Progenitor cell of endocrine pancreas (in vitro differentiated cells): Measurements from ENCODE around the gene POU4F2. TPM values are rescaled to one million over a fixed set of nuclear protein-coding genes. Genes with fewer than 3 reads are reported as not detected.

Experiments
- DNase-seq: peaks from one replicate; pipeline ENCODE4 v3.0.0; 2021; ENCODE audit warnings: low spot score; ENCODE audit not compliant: unreplicated experiment
- H3K27ac Mint-ChIP-seq: 2 replicates; pipeline ENCODE4 v1.8.0; 2021; ENCODE audit warnings: mild to moderate bottlenecking, moderate library complexity, mixed read lengths
- H3K27me3 Mint-ChIP-seq: 2 replicates; pipeline ENCODE4 v1.8.0; 2021; ENCODE audit warnings: mixed read lengths
- H3K36me3 Mint-ChIP-seq: 2 replicates; pipeline ENCODE4 v1.8.0; 2022; ENCODE audit warnings: mixed read lengths; ENCODE audit not compliant: insufficient read depth
- H3K4me1 Mint-ChIP-seq: 2 replicates; pipeline ENCODE4 v1.8.0; 2021; ENCODE audit warnings: low read depth, mixed read lengths
- H3K4me3 Mint-ChIP-seq: 2 replicates; pipeline ENCODE4 v1.8.0; 2021; ENCODE audit warnings: low read depth, mild to moderate bottlenecking, moderate library complexity, mixed read lengths
- H3K9me3 Mint-ChIP-seq: 2 replicates; pipeline ENCODE4 v1.8.0; 2021; ENCODE audit warnings: low read depth, mixed read lengths
- long read RNA-seq: library from polyadenylated mRNA; unstranded; transcript quantifications from one replicate; pipeline ENCODE4 v2.0.0, GENCODE V29; 2020
- total RNA-seq: library from RNA; stranded (reverse); gene quantifications from 2 replicates; pipeline ENCODE4 v1.2.1, GENCODE V29; 2021
- TF ChIP-seq, protein P1 (sequence below): fragments of 200-600 bp; sonication (generic); IDR thresholded peaks from one replicate; pipeline ENCODE4 v1.5.0; 2021; ENCODE audit warnings: antibody characterized with exemption, mild to moderate bottlenecking; ENCODE audit not compliant: unreplicated experiment

POU4F2 gene, protein sequence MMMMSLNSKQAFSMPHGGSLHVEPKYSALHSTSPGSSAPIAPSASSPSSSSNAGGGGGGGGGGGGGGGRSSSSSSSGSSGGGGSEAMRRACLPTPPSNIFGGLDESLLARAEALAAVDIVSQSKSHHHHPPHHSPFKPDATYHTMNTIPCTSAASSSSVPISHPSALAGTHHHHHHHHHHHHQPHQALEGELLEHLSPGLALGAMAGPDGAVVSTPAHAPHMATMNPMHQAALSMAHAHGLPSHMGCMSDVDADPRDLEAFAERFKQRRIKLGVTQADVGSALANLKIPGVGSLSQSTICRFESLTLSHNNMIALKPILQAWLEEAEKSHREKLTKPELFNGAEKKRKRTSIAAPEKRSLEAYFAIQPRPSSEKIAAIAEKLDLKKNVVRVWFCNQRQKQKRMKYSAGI
- 0.17 and 0.31 TPM in 2 replicates for total RNA-seq
- long read RNA-seq, result 0 reads

DNA sequence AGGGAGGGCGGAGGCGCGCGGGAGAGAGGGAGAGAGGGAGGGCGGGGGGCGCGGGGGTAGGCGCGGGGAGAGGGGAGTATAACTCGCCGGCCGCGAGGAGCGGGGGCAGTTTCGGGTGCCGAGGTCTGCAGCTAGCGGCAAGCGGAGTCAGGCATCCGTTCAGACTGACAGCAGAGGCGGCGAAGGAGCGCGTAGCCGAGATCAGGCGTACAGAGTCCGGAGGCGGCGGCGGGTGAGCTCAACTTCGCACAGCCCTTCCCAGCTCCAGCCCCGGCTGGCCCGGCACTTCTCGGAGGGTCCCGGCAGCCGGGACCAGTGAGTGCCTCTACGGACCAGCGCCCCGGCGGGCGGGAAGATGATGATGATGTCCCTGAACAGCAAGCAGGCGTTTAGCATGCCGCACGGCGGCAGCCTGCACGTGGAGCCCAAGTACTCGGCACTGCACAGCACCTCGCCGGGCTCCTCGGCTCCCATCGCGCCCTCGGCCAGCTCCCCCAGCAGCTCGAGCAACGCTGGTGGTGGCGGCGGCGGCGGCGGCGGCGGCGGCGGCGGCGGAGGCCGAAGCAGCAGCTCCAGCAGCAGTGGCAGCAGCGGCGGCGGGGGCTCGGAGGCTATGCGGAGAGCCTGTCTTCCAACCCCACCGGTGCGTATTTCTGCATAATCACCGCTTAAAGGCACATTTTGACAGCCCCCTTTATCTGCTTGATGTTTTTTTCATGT, at the start of gene POU4F2:
TSS of gene POU4F2 (plus strand) at position 108 of the 720 bp plus-strand sequence. CDS start at position 356, 248 bp downstream.
- no peak for DNase-seq
- H3K4me1 Mint-ChIP-seq, result peaks cover 10% of the 10 kb centered on the region
- peaks cover 96% of the 10 kb centered on the region for H3K27me3 Mint-ChIP-seq
- H3K27ac Mint-ChIP-seq, result peak within 1 kb of the TSS; percentile 86
- no peaks in the 10 kb centered on the region for H3K36me3 Mint-ChIP-seq
- H3K4me3 Mint-ChIP-seq, result peak within 1 kb of the TSS; percentile 64
- TF ChIP-seq, protein P1, sequence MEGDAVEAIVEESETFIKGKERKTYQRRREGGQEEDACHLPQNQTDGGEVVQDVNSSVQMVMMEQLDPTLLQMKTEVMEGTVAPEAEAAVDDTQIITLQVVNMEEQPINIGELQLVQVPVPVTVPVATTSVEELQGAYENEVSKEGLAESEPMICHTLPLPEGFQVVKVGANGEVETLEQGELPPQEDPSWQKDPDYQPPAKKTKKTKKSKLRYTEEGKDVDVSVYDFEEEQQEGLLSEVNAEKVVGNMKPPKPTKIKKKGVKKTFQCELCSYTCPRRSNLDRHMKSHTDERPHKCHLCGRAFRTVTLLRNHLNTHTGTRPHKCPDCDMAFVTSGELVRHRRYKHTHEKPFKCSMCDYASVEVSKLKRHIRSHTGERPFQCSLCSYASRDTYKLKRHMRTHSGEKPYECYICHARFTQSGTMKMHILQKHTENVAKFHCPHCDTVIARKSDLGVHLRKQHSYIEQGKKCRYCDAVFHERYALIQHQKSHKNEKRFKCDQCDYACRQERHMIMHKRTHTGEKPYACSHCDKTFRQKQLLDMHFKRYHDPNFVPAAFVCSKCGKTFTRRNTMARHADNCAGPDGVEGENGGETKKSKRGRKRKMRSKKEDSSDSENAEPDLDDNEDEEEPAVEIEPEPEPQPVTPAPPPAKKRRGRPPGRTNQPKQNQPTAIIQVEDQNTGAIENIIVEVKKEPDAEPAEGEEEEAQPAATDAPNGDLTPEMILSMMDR, result no peak
- H3K9me3 Mint-ChIP-seq, result no peaks in the 10 kb centered on the region

DNA sequence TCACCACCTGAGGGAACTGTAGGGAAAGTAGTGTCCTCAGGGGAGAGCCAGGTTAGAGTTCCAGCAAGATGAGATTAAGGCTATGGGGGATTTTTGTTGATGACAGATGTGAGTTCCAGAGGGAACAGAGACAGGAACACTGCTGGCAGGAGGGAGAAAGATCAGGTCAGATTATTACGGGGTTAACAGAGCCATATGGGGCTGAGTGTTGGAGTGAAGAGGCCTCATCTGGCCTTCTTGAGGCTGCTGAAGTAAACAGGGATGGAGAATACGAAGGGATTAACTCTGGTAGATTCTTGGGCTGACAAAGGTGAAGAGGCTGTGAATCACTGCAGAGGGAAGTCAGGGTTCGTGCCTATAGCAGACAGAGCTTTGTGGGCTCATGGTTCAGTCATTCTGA, 47.9 kb upstream of the POU4F2 start:
- H3K4me1 Mint-ChIP-seq, result no peaks in the 10 kb centered on the region
- DNase-seq, result no peak
- TF ChIP-seq, protein P1, result no peak

GRCh38 chr4:146592019-146592418, 46.7 kb upstream of the POU4F2 start:
- H3K4me1 Mint-ChIP-seq, result no peaks in the 10 kb centered on the region
- no peak overlapping the region for H3K27ac Mint-ChIP-seq
- H3K4me3 Mint-ChIP-seq, result no peak overlapping the region
- no peak for DNase-seq
- TF ChIP-seq, protein P1, result no peak
- peaks cover 6% of the 10 kb centered on the region for H3K9me3 Mint-ChIP-seq
- no peaks in the 10 kb centered on the region for H3K27me3 Mint-ChIP-seq
- no peaks in the 10 kb centered on the region for H3K36me3 Mint-ChIP-seq

More for the DNA sequence above, 47.9 kb upstream of the POU4F2 start:
- H3K36me3 Mint-ChIP-seq, result no peaks in the 10 kb centered on the region
- H3K9me3 Mint-ChIP-seq, result peaks cover 6% of the 10 kb centered on the region
- H3K27ac Mint-ChIP-seq, result no peak overlapping the region
- H3K27me3 Mint-ChIP-seq, result no peaks in the 10 kb centered on the region
- no peak overlapping the region for H3K4me3 Mint-ChIP-seq

DNA sequence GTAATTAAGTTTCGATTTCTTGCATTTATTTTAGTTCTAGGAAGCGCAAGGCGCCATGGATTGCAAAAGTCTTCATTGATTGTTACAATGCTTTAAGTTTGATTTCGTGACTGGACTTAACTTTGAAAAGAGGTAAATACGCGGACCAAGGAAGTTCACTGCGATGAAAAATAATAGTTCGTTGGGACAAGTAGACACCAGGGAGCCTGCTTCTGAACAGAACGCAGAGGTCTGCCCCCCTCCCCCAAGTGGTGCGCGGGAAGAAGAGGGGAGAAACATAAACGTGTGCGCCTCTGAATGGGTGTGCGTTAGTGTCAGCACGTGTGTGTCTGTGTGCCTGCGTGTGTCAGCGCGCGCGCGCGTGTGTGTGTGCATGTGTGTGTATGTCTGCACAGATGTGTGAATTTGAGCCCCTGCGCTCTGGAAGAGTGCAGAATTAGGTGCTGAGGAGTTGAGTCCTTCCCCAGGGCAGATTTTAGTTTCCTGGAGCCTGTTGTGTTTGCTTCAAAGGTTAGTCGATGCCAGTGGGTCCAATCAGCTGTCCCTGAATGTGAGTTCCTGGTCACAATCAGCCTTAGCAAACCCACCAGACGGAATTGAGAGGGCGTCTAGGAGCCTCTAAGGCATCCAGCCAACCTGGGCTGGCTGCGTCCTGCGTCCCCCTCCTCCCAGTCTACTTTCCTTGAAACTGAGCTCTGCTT, 5.8 kb upstream of the POU4F2 start:
- H3K4me3 Mint-ChIP-seq, result no peak overlapping the region
- no peaks in the 10 kb centered on the region for H3K9me3 Mint-ChIP-seq
- no peak overlapping the region for H3K27ac Mint-ChIP-seq
- TF ChIP-seq, protein P1, result no peak
- peaks cover 2% of the 10 kb centered on the region for H3K4me1 Mint-ChIP-seq
- DNase-seq, result no peak
- peaks cover 92% of the 10 kb centered on the region for H3K27me3 Mint-ChIP-seq
- H3K36me3 Mint-ChIP-seq, result no peaks in the 10 kb centered on the region

DNA sequence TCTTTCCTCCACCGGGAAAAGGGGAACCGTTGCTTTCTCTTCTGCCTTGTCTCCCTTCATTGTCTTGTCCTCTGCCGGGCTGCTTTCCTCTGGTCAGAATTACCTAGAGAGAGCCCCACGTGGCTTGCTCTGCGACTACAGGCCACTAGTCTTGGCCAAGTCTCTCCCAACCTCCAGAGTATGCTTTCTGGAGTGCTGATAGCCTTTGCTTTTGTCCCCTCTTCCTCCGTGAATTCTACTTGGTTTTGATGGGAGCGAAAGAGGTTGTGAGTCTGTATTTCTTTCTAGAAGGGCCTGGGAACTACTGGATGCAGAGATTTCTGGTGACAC, 5.3 kb upstream of the POU4F2 start:
- Mint-ChIP-seq H3K36me3 (no peaks in the 10 kb centered on the region), H3K4me1 (peaks cover 5% of the 10 kb centered on the region), H3K27me3 (peaks cover 92% of the 10 kb centered on the region), H3K27ac (no peak overlapping the region), H3K9me3 (no peaks in the 10 kb centered on the region), H3K4me3 (no peak overlapping the region)
- TF ChIP-seq, protein P1, result no peak
- DNase-seq, result no peak
